ENCODE measurements around the gene CPEB4.

DNA sequence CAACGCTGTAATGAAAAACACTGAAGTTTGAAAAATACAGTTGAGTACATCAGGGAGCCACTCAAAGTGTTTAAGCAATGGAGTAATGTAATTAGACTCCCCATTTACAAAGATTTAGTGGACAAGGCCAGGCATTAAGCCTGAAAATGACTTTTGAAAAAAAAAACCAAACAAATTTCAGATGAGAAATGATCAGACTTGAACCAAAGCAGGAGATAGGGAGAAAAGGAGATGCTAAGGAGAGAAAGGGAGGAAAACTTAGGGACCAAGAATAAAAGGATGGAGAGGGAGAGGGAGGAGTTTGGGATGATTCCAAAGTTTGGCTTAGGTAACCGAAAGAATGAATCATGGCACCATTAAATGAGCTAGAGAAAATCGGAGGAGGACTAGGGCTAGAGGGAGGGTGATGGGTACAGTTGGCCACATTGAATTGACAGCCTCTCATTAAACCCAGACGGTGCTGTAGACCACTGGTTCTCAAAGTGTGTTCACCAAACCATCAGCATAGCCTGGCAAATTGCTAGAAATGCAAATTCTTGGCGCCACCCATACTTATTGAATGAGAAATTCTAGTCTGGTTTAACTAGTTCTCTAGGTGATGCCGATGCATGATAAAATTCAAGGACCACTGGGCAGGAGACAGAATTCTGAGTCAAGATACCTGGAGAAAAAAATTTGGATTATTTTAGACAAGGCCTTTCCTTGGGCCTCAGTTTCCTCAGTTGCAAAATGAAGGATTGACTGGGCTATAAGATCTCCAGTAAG, 6.2 kb upstream of the CPEB4 start:
- no peak for TF ChIP-seq CTCF (IDR thresholded peaks at IDR 0.05; ENCODE audit: low read depth, low read length, missing input control)
- TF ChIP-seq TAF1 (conservative IDR thresholded peaks at IDR 0.05): no peak
- no peak for TF ChIP-seq HNF4A (conservative IDR thresholded peaks at IDR 0.05)
- no peak for TF ChIP-seq NR2F2 (IDR thresholded peaks at IDR 0.05)
- no peak for TF ChIP-seq REST (IDR thresholded peaks at IDR 0.05)
